Transverse colon (tissue), 4 donors: ENCODE results near the gene AHSP. TPM values are rescaled to one million over a fixed set of nuclear protein-coding genes. Genes with fewer than 3 reads are reported as not detected.
"Not testable (repeated sequence)": the region's sequence is repeated elsewhere in the genome, so short reads cannot be mapped to it uniquely, and the experiment has no call there.

ENCODE experiments used
- DNase-seq: peaks from one replicate; pipeline ENCODE4 v3.0.0-alpha.2; 2019
- H3K27ac ChIP-seq, 4 donors: fragments of 200-600 bp; sonication (generic); 2 replicates each; pipeline ENCODE4 v1.5.1; 2016 to 2018; ENCODE audit warnings: inconsistent platforms in 4 of 4
- H3K27me3 ChIP-seq: fragments of 200-600 bp; sonication (generic); 2 replicates; pipeline ENCODE4 v1.5.1; 2017; ENCODE audit warnings: inconsistent platforms
- H3K36me3 ChIP-seq, 4 donors: fragments of 200-600 bp; sonication (generic); 2 replicates each; pipeline ENCODE4 v1.5.1; 2017 to 2019; ENCODE audit warnings: inconsistent platforms in 4 of 4
- H3K4me1 ChIP-seq, 4 donors: fragments of 200-600 bp; sonication (generic); 2 replicates each; pipeline ENCODE4 v1.5.1; 2017 to 2020; ENCODE audit warnings: inconsistent platforms in 4 of 4
- H3K4me3 ChIP-seq, 4 donors: fragments of 200-600 bp; sonication (generic); 1 replicate in 1 of 4; 2 replicates in 3 of 4; pipeline versions ENCODE4 v1.5.1 to v1.6.1; 2017 to 2019; ENCODE audit warnings: inconsistent platforms in 4 of 4
- H3K9me3 ChIP-seq, 2 donors: fragments of 200-600 bp; sonication (generic); 2 replicates each; pipeline ENCODE4 v1.5.1; 2017 to 2019; ENCODE audit warnings: inconsistent platforms in 2 of 2
- EP300 ChIP-seq: sonication (generic); formaldehyde crosslinking; IDR thresholded peaks from one replicate; pipeline ENCODE4 v1.6.1; 2017; ENCODE audit warnings: antibody characterized with exemption, low read depth
- POLR2A ChIP-seq: fragments of 450-650 bp; IDR thresholded peaks from one replicate; pipeline ENCODE4 v1.6.1; 2016; ENCODE audit warnings: antibody characterized with exemption, mild to moderate bottlenecking, moderate library complexity
- POLR2AphosphoS5 ChIP-seq, 3 donors: sonication (generic); formaldehyde crosslinking; IDR thresholded peaks; one replicate each; pipeline ENCODE4 v1.6.1; 2016; ENCODE audit warnings: antibody characterized with exemption in 3 of 3
- WGBS, 2 donors: methylation state at CpG; one replicate each; pipeline ENCODE4 v1.1.5; 2018; ENCODE audit warnings: low coverage in 1 of 2; 5-methylcytosine and 5-hydroxymethylcytosine counted together
- in situ Hi-C, 4 donors: fragments of 200-750 bp; cut with MboI; loops; one replicate each; pipeline versions ENCODE4 v1.15.0 to v1.15.1; 2017; ENCODE audit warnings: low sequenced_read_pairs in 3 of 4, low pct_ligation_motif_present in 1 of 4, low pct_unique_long_range_greater_than_20kb in 1 of 4
- intact Hi-C: fragments of 100-400 bp; cut with DNase I; formaldehyde crosslinking; loops from one replicate; pipeline ENCODE4 v1.15.1; 2023; ENCODE audit warnings: low total_unique reads
- total RNA-seq, 4 donors: library from RNA; depleted of rRNA; stranded (reverse); fragments of >200 nt; gene quantifications; one replicate each; pipeline ENCODE4 v1.1.0, GENCODE V29; 2016
- TF ChIP-seq, protein P1 (sequence below), 5 experiments: fragments of 200-600 bp in 3 of 5; fragments of 450-650 bp in 2 of 5; sonication (generic) in 3 of 5; IDR thresholded peaks; 1 replicate in 2 of 5; 2 replicates in 3 of 5; pipeline ENCODE4 v1.5.1; 2016 to 2017; ENCODE audit warnings: antibody characterized with exemption in 5 of 5, inconsistent platforms in 3 of 5, mild to moderate bottlenecking in 2 of 5, moderate library complexity in 1 of 5

Gene AHSP
- total RNA-seq, 4 donors from 2014 or later: not detected

GRCh38 chr16:31499928-31500327 is 27.8 kb upstream of the AHSP start:
- H3K27ac ChIP-seq: no peak overlapping the region
- DNase-seq: no peak
- H3K27me3 ChIP-seq: no peaks in the 10 kb centered on the region
- WGBS, 2 donors: 93% methylated on average over 8 of the region's 8 CpGs; no CpG with 5 or more reads in 1 of the 2 donors
- intact Hi-C loops (no loop called here), in situ Hi-C loops (loop anchor here in 1 of 4 donors (25.0 kb wide), 1 partner anchor 113 kb away; the partner anchor contains the start of gene ITGAD)
- H3K4me3 ChIP-seq: no peak overlapping the region
- H3K4me1 ChIP-seq: no peaks in the 10 kb centered on the region
- no peaks in the 10 kb centered on the region for H3K9me3 ChIP-seq
- no peak for TF ChIP-seq EP300
- TF ChIP-seq POLR2A: no peak
- TF ChIP-seq POLR2AphosphoS5 (IDR thresholded peaks at IDR 0.05): no peak
- TF ChIP-seq, protein P1, sequence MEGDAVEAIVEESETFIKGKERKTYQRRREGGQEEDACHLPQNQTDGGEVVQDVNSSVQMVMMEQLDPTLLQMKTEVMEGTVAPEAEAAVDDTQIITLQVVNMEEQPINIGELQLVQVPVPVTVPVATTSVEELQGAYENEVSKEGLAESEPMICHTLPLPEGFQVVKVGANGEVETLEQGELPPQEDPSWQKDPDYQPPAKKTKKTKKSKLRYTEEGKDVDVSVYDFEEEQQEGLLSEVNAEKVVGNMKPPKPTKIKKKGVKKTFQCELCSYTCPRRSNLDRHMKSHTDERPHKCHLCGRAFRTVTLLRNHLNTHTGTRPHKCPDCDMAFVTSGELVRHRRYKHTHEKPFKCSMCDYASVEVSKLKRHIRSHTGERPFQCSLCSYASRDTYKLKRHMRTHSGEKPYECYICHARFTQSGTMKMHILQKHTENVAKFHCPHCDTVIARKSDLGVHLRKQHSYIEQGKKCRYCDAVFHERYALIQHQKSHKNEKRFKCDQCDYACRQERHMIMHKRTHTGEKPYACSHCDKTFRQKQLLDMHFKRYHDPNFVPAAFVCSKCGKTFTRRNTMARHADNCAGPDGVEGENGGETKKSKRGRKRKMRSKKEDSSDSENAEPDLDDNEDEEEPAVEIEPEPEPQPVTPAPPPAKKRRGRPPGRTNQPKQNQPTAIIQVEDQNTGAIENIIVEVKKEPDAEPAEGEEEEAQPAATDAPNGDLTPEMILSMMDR (IDR thresholded peaks at IDR 0.05): no peak
- peaks cover 0 to 27% (median 11%) of the 10 kb centered on the region in 4 donors for H3K36me3 ChIP-seq

DNA sequence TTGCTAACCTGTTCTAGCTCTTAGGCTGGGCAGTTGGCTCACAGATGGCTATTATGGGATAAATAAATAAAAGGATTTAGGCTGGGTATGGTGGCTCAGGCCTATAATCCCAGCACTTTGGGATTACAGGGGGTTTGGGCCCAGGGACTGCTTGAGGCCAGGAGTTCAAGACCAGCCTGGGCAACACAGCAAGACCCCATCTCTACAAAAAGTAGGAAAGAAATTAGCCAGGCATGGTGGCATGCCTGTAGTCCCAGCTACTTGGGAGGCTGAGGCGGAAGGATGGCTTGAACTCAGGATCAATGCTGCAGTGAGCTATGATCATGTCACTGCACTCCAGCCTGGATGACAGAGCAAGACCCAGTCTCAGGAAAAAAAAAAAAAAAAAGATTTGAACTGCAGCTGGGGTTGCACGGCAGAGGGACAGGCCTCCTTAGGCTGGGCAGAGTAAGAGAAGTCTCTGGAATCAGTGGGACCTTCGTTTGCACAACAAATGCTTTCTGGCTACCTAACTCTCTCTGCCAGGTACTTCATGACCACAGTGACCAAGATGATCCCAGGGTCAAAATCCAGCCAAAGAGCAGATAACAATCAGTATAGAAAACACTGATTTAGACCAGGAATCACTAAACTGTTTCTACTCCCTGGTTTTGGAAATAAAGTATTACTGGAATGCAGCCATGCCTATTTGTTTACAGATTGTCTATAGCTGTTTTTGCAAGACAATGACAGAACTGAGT is 26.3 kb upstream of the AHSP start:
- no peak for TF ChIP-seq POLR2AphosphoS5 (IDR thresholded peaks at IDR 0.05)
- TF ChIP-seq POLR2A: no peak
- TF ChIP-seq EP300: no peak
- TF ChIP-seq, protein P1 (IDR thresholded peaks at IDR 0.05): no peak
- in situ Hi-C loops (no loop called here), intact Hi-C loops (no loop called here)
- Histone ChIP-seq H3K36me3 (peaks cover 0 to 20% (median 8%) of the 10 kb centered on the region in 4 donors), H3K4me1 (peaks cover 0 to 10% (median under 1%) of the 10 kb centered on the region in 4 donors), H3K9me3 (no peaks in the 10 kb centered on the region), H3K4me3 (no peak overlapping the region), H3K27ac (no peak overlapping the region), H3K27me3 (no peaks in the 10 kb centered on the region)
- no peak for DNase-seq
- 86 to 100% methylated on average over 1 to 3 of the region's 3 CpGs for WGBS, 2 donors

DNA sequence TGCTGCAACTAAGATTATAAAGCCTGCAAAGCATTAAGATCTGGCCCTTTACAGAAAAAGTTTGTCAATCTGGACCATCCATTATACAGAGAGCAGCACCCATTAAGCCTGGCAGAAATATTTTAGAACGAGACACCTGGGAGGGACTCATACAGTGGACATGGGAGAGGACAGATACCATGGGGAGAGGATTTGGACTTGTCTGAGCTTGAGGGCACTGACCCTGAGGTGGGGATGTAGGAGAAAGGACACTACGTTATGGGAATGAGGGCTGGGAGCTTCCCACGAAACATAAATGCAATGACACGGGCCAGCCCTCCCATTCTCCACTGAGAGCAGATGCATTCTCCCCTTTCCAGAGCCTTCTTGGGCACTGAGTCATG is 25.7 kb upstream of the AHSP start:
- in situ Hi-C loops (no loop called here), intact Hi-C loops (no loop called here)
- Histone ChIP-seq H3K27ac (no peak overlapping the region), H3K4me1 (peaks cover 5 to 16% (median 6%) of the 10 kb centered on the region in 4 donors), H3K4me3 (no peak overlapping the region), H3K27me3 (no peaks in the 10 kb centered on the region), H3K36me3 (peaks cover 0 to 17% (median 7%) of the 10 kb centered on the region in 4 donors), H3K9me3 (no peaks in the 10 kb centered on the region)
- no peak for TF ChIP-seq EP300
- no peak for TF ChIP-seq POLR2AphosphoS5 (IDR thresholded peaks at IDR 0.05)
- TF ChIP-seq POLR2A: no peak
- TF ChIP-seq, protein P1 (IDR thresholded peaks at IDR 0.05): no peak
- DNase-seq: no peak
- WGBS, 2 donors: 88% methylated on average over 4 of the region's 4 CpGs; no CpG with 5 or more reads in 1 of the 2 donors

DNA sequence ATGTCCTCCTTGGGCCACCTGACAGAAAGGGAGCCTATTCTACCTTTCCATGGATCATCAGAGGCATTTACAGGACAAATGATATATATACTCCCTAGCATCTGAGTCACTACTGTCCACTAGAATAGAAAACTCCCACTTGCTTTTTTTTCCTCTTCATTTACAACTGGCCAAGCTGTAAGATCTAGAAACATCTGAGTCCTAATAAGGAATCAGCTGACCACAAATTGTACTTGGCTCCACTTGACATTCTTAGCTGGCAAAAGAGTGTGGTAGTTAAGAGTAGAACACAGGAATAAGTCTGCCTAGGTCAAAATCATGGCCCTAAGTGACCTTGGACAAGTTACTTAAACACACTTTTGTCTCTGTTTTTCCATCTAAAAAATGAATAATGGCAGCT is 24.7 kb upstream of the AHSP start:
- Histone ChIP-seq H3K4me3 (no peak overlapping the region), H3K27me3 (no peaks in the 10 kb centered on the region), H3K27ac (no peak overlapping the region), H3K9me3 (no peaks in the 10 kb centered on the region), H3K4me1 (peaks cover 10 to 22% (median 13%) of the 10 kb centered on the region in 4 donors), H3K36me3 (peaks cover 0 to 16% (median 5%) of the 10 kb centered on the region in 4 donors)
- no peak for DNase-seq
- in situ Hi-C loops: no loop called here
- intact Hi-C loops: no loop called here
- TF ChIP-seq EP300 (no peak), POLR2AphosphoS5 (IDR thresholded peaks at IDR 0.05) (no peak), POLR2A (no peak)
- TF ChIP-seq, protein P1 (IDR thresholded peaks at IDR 0.05): no peak

GRCh38 chr16:31503555-31503954 is 24.1 kb upstream of the AHSP start:
- H3K27me3 ChIP-seq, H3K9me3 ChIP-seq, in situ Hi-C loops, intact Hi-C loops, H3K27ac ChIP-seq, H3K4me3 ChIP-seq, DNase-seq: not testable (repeated sequence)
- 91 to 100% methylated on average over 4 to 8 of the region's 8 CpGs for WGBS, 2 donors
- H3K36me3 ChIP-seq: peaks cover 0 to 11% (median 5%) of the 10 kb centered on the region in 4 donors
- peaks cover 10 to 22% (median 13%) of the 10 kb centered on the region in 4 donors for H3K4me1 ChIP-seq
